Caki2 (cell line): Measurements from ENCODE around the gene MMD. TPM values are rescaled to one million over a fixed set of nuclear protein-coding genes. Genes with fewer than 3 reads are reported as not detected.
A peak's percentile ranks its signal among the peaks of the same experiment; 100 is the strongest.
"Not testable (repeated sequence)": the region's sequence is repeated elsewhere in the genome, so short reads cannot be mapped to it uniquely, and the experiment has no call there.

ENCODE experiments used
- DNase-seq: peaks from one replicate; pipeline ENCODE4 v3.0.0-alpha.2; 2015; ENCODE audit warnings: low read depth
- in situ Hi-C: cut with HindIII; loops from 2 replicates; pipeline ENCODE4 v1.10.0; 2016; ENCODE audit warnings: low sequenced_read_pairs, low pct_unique_long_range_greater_than_20kb, mixed read lengths
- total RNA-seq: library from RNA; depleted of rRNA; stranded (reverse); fragments of >200 nt; shearing (Covaris generic); gene quantifications from 2 replicates; pipeline ENCODE4 v1.2.3, GENCODE V29; 2014; ENCODE audit warnings: low replicate concordance

Gene MMD
- total RNA-seq, 1 experiment from 2014 or later: 23.6 TPM

- in situ Hi-C loops: no loop called here
- DNase-seq: no peak
Observed at GRCh38 chr17:55407641-55408566, 13.7 kb downstream of the MMD start.

GRCh38 chr17:55405600-55405999 lies 16.0 kb downstream of the MMD start:
- in situ Hi-C loops: no loop called here
- no peak for DNase-seq

DNA sequence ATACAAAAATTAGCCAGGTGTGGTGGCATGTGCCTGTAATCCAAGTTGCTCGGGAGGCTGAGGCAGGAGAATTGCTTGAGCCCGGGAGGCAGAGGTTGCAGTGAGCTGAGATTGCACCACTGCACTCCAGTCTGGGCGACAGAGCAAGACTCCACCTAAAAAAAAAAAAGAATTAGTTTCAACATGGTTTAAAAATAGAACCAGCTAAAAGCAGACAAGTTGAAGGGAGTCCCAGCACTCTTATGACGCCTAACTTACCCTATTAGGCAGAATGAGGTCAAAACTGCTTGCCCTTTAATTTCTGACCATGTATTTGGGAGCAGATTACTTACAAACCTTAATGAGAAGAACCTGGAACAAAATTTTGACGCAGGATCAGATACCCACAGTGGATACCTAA lies 17.4 kb downstream of the MMD start:
- in situ Hi-C loops: not testable (repeated sequence)

GRCh38 chr17:55402374-55402773 lies 19.3 kb downstream of the MMD start:
- DNase-seq: no peak
- in situ Hi-C loops: no loop called here

More for the DNA sequence above, 17.4 kb downstream of the MMD start:
- DNase-seq: not testable (repeated sequence)

- in situ Hi-C loops: no loop called here
- DNase-seq: no peak
Observed at GRCh38 chr17:55398689-55399088, 22.9 kb downstream of the MMD start.

GRCh38 chr17:55395803-55396505 lies 25.7 kb downstream of the MMD start:
- DNase-seq: no peak
- in situ Hi-C loops: no loop called here

GRCh38 chr17:55394357-55395021 lies 27.1 kb downstream of the MMD start:
- DNase-seq: no peak
- in situ Hi-C loops: no loop called here

DNA sequence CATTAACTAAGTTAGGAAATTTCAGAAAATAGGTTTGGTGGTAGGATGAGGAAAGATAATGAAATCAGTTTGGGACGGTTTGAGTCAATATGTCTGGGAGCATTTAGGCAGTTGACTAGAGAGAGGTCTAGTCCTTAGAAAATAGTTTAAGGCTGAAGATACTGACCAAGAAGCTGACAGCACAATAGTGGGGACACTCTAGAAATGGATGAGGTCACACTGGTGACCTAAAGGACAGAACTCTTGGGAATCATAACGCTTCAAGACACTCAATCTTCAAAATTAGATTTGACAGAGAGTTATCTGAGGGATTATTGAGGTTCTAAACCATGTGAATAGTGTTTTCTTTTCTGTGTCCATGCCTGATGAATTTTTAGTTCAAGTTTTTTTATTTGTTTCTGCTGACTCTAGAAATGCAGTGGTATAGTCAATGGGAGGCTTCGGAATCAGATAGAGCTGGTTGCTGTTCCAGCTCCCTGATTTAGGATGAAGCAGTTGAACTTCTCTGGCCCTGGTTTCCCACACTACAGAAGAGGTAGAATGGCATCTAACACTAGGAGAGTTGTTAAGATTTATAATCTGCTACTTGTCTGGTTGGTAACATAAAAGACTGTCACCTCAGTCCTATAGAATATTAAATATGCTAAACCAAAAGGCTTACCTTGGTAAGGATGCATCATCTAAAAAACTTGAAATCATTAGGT lies 29.7 kb downstream of the MMD start:
- in situ Hi-C loops: no loop called here
- no peak for DNase-seq

DNA sequence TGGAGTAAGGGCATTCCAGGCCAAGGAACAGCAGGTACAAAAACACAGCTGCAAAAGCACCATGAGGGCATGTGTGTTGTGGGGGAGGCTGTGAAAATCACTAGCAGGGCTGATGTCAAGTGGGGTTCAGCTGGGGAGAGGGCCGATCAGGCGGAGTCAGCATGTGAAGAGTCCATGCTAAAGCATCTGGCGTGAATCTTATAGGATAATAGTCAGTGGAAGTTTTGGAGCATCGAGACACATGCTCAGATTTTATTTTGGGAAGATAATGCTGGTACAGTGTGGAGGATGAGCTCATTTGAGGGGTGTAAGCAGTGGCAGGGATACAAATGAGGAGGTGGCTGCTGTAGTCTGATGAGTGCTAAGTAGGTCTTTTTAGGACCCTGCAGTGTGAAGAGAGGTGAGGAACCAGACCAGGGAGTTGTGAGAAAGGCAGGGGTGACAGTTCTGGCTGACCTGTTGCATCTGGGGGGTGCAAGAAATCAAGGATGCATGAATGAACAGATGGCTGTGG lies 30.3 kb downstream of the MMD start:
- in situ Hi-C loops: no loop called here
- no peak for DNase-seq

DNA sequence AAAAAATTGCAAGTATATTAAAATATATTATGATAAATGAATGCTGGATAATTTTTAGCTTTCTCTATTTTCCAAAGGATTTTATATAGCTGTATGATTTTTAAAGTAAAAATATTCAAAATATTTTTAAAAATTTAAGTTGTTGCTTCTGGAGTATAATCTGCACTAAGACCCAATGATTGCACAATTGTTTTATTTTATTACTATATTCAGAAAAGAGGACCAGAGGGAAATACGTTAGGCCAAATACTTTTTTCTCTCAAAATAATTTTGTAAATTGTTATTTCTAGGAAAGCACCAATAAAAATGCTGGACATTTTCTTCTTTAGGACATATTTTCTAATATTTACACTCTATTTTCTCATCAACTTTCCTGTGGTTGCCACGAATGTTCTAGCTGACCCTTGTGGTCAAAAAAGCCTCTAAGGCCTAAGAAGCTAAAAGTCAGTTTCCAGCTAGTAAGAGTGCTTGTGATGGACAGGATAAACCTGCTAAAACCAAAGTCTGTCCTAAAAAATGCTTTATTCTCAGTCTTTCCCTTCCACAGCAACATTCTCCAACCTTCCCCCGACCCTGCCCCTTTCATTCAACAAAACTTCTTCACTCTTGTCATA lies 31.2 kb downstream of the MMD start:
- DNase-seq: no peak
- in situ Hi-C loops: no loop called here

DNA sequence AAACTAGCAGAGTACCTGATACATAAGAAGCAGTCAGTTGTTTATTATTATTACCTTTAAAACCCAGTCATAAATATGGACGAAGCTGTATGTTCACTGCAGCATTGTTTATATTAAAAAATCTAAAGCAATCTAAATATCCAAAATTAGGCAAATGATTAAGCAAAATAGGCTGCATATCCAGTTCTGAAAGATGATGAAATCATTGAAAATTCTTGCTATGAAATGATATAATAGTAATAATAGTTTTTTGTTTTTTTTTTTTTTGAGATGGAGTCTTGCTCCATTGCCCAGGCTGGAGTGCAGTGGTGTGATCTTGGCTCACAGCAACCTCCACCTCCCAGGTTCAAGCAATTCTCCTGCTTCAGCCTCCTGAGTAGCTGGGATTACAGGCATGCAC lies 31.9 kb downstream of the MMD start:
- in situ Hi-C loops, DNase-seq: not testable (repeated sequence)

- DNase-seq: no peak
- in situ Hi-C loops: no loop called here
Observed at GRCh38 chr17:55388842-55389241, 32.8 kb downstream of the MMD start.

GRCh38 chr17:55386796-55387332 lies 34.8 kb downstream of the MMD start:
- DNase-seq: peak; percentile 11
- in situ Hi-C loops: no loop called here

GRCh38 chr17:55384643-55385232 lies 36.9 kb downstream of the MMD start:
- in situ Hi-C loops: no loop called here
- no peak for DNase-seq

- no peak for DNase-seq
- in situ Hi-C loops: no loop called here
Observed at GRCh38 chr17:55383771-55384642, 37.6 kb downstream of the MMD start.

- in situ Hi-C loops: no loop called here
- DNase-seq: no peak
Observed at GRCh38 chr17:55381017-55381770, 40.4 kb downstream of the MMD start.
